Breast epithelium (tissue), 4 donors: ENCODE results near the gene CNTNAP5. TPM values are rescaled to one million over a fixed set of nuclear protein-coding genes. Genes with fewer than 3 reads are reported as not detected.

Experiments
- DNase-seq, 2 donors: peaks; one replicate each; pipeline ENCODE4 v3.0.0-alpha.2; 2019; ENCODE audit warnings: low spot score in 2 of 2
- H3K27ac ChIP-seq, 2 donors: fragments of 200-600 bp; sonication (generic) in 1 of 2; one replicate each; pipeline ENCODE4 v1.5.1; 2016 to 2019; ENCODE audit warnings: mild to moderate bottlenecking in 1 of 2
- H3K27me3 ChIP-seq, 2 donors: fragments of 200-600 bp; sonication (generic) in 1 of 2; one replicate each; pipeline versions ENCODE4 v1.5.1 to v1.6.0; 2017 to 2019; ENCODE audit warnings: control low read depth in 1 of 2, mild to moderate bottlenecking in 1 of 2
- H3K36me3 ChIP-seq: fragments of 200-600 bp; one replicate; pipeline ENCODE4 v1.5.1; 2019
- H3K4me1 ChIP-seq, 2 donors: fragments of 200-600 bp; sonication (generic); one replicate each; pipeline ENCODE4 v1.5.1; 2016 to 2019; ENCODE audit warnings: control low read depth in 1 of 2
- H3K4me3 ChIP-seq, 3 donors: fragments of 200-600 bp; sonication (generic); 1 replicate in 2 of 3; 2 replicates in 1 of 3; pipeline ENCODE4 v1.5.1; 2016 to 2019; ENCODE audit warnings: mild to moderate bottlenecking in 3 of 3, moderate library complexity in 2 of 3
- H3K9me3 ChIP-seq, 2 donors: fragments of 200-600 bp; sonication (generic) in 1 of 2; one replicate each; pipeline ENCODE4 v1.5.1; 2016 to 2019; ENCODE audit warnings: control low read depth in 1 of 2
- POLR2A ChIP-seq: fragments of 450-650 bp; IDR thresholded peaks from one replicate; pipeline ENCODE4 v1.6.1; 2016; ENCODE audit warnings: antibody characterized with exemption, mild to moderate bottlenecking, moderate library complexity
- POLR2AphosphoS5 ChIP-seq, 3 donors: sonication (generic); formaldehyde crosslinking; IDR thresholded peaks; one replicate each; pipeline ENCODE4 v1.6.1; 2017; ENCODE audit warnings: antibody characterized with exemption in 3 of 3
- intact Hi-C: fragments of 100-400 bp; cut with DNase I; formaldehyde crosslinking; loops from one replicate; pipeline ENCODE4 v1.15.1; 2023; ENCODE audit warnings: low total_unique reads
- total RNA-seq, 3 donors: library from RNA; depleted of rRNA; stranded (reverse); fragments of >200 nt; gene quantifications; one replicate each; pipeline ENCODE4 v1.1.0, GENCODE V29; 2016
- TF ChIP-seq, protein P1 (sequence below), 3 donors: fragments of 450-650 bp; IDR thresholded peaks; one replicate each; pipeline ENCODE4 v1.5.1; 2016 to 2017; ENCODE audit warnings: antibody characterized with exemption in 3 of 3, mild to moderate bottlenecking in 3 of 3, moderate library complexity in 3 of 3

Gene CNTNAP5
- total RNA-seq, 3 donors from 2014 or later = 0.66 TPM; not detected in 2

DNA sequence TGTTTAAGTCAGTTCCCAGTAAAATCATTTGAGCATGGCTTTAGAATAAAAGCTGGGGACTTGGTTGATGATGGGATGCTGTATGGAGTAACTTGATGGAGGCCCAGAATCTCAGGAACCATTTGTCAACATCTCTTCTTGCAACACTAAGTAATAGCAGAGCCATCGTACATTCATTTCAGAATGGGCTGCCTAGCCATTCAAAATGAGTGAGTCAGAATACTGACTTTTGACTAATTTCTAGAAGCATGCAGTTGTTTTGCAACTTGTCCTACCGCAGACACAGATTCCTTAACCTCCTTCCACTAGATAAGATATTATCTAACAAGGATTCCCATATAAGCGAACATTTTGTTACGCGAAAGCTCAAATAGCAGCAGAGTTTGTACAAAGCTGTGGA is 229.5 kb downstream of the CNTNAP5 start:
- no peak for DNase-seq
- no peak for TF ChIP-seq POLR2A
- TF ChIP-seq, protein P1, sequence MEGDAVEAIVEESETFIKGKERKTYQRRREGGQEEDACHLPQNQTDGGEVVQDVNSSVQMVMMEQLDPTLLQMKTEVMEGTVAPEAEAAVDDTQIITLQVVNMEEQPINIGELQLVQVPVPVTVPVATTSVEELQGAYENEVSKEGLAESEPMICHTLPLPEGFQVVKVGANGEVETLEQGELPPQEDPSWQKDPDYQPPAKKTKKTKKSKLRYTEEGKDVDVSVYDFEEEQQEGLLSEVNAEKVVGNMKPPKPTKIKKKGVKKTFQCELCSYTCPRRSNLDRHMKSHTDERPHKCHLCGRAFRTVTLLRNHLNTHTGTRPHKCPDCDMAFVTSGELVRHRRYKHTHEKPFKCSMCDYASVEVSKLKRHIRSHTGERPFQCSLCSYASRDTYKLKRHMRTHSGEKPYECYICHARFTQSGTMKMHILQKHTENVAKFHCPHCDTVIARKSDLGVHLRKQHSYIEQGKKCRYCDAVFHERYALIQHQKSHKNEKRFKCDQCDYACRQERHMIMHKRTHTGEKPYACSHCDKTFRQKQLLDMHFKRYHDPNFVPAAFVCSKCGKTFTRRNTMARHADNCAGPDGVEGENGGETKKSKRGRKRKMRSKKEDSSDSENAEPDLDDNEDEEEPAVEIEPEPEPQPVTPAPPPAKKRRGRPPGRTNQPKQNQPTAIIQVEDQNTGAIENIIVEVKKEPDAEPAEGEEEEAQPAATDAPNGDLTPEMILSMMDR (IDR thresholded peaks at IDR 0.05) = no peak
- TF ChIP-seq POLR2AphosphoS5 (IDR thresholded peaks at IDR 0.05) = no peak
- H3K4me3 ChIP-seq = no peak overlapping the region
- H3K9me3 ChIP-seq = no peaks in the 10 kb centered on the region
- intact Hi-C loops = no loop called here
- no peaks in the 10 kb centered on the region for H3K27me3 ChIP-seq
- no peak overlapping the region for H3K27ac ChIP-seq
- no peaks in the 10 kb centered on the region for H3K4me1 ChIP-seq
- H3K36me3 ChIP-seq = no peaks in the 10 kb centered on the region

DNA sequence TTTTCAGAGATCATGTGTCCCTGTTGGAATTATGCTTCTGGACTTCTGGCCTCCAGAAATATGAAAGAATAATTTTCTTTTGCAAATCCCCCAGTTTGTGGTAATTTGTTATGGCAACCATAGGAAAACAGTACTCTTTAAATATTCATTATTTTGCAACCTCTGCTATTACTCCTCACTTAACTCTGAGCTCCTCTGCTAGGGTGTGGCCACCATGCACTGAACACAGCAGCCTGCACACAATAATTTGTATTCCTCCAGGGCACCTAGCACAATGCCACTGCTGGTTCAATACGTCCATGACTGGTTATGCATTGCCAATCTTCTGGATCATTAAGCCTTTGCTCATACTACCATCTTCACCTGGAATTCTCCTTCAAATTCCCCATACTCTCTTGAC is 232.0 kb downstream of the CNTNAP5 start:
- Histone ChIP-seq H3K9me3 (no peaks in the 10 kb centered on the region), H3K36me3 (no peaks in the 10 kb centered on the region), H3K27me3 (no peaks in the 10 kb centered on the region), H3K4me1 (no peaks in the 10 kb centered on the region), H3K27ac (no peak overlapping the region), H3K4me3 (no peak overlapping the region)
- intact Hi-C loops = no loop called here
- TF ChIP-seq POLR2A (no peak), POLR2AphosphoS5 (IDR thresholded peaks at IDR 0.05) (no peak)
- TF ChIP-seq, protein P1 (IDR thresholded peaks at IDR 0.05) = no peak
- no peak for DNase-seq

DNA sequence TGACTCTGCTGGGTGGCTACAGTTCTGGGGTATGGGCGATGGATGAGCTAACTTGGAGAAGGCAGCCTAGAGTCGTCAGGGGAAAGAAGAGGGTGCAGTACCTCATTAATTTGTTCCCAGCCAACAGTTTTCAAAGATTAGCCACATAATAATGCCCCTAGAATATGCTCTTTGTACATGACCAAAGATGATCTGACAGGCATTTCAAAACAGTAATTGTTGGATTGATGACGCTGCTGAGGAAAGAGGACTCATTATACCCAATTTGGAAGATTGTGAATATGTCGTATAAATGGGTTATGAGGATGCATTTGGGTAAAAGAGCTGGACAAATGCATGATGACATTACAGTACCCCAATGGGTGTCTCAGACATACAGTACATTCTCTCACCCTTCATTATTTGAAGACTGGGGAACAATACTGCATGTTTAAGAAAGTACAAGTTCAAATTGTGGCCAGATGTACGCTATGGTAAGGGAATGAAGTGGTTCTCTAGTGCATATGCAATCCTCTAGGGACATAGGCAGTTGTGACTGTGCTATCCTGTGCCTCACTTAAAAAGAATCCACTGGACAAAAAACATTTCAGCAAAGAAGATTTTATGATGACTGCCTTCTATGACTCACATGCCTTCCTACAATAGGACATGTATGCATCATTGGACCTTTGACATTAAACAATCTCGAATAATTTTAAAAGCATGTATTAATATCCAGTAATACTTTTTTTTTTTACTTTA is 233.2 kb downstream of the CNTNAP5 start:
- TF ChIP-seq POLR2AphosphoS5 (IDR thresholded peaks at IDR 0.05) = no peak
- TF ChIP-seq, protein P1 (IDR thresholded peaks at IDR 0.05) = no peak

DNA sequence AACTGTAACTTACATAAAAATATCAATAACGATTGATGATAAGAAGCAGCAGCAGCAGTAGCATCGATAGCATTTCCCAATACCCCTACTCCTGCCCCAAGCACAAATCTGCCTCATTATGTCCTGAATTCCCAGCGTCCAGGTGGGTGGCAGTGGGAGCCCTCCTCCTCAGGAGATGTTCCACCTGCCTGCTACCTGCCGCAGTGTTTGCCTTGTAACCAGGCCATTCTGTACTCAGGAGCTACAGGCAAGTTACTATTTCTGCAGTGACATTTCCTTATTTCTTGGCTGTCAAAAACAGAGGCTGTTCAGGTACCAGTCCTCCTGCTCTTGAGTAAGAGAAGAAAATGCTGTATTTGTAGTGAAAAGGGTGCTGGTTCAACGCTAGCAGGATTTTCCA is 236.4 kb downstream of the CNTNAP5 start:
- Histone ChIP-seq H3K36me3 (no peaks in the 10 kb centered on the region), H3K4me1 (no peaks in the 10 kb centered on the region), H3K4me3 (no peak overlapping the region), H3K27me3 (no peaks in the 10 kb centered on the region), H3K27ac (no peak overlapping the region), H3K9me3 (no peaks in the 10 kb centered on the region)
- intact Hi-C loops = no loop called here
- no peak for DNase-seq
- TF ChIP-seq POLR2AphosphoS5 (IDR thresholded peaks at IDR 0.05) (no peak), POLR2A (no peak)
- TF ChIP-seq, protein P1 (IDR thresholded peaks at IDR 0.05) = no peak

More for the DNA sequence above, 233.2 kb downstream of the CNTNAP5 start:
- intact Hi-C loops = no loop called here
- no peak for DNase-seq
- Histone ChIP-seq H3K27me3 (no peaks in the 10 kb centered on the region), H3K4me1 (no peaks in the 10 kb centered on the region), H3K27ac (no peak overlapping the region), H3K4me3 (no peak overlapping the region), H3K36me3 (no peaks in the 10 kb centered on the region), H3K9me3 (no peaks in the 10 kb centered on the region)

DNA sequence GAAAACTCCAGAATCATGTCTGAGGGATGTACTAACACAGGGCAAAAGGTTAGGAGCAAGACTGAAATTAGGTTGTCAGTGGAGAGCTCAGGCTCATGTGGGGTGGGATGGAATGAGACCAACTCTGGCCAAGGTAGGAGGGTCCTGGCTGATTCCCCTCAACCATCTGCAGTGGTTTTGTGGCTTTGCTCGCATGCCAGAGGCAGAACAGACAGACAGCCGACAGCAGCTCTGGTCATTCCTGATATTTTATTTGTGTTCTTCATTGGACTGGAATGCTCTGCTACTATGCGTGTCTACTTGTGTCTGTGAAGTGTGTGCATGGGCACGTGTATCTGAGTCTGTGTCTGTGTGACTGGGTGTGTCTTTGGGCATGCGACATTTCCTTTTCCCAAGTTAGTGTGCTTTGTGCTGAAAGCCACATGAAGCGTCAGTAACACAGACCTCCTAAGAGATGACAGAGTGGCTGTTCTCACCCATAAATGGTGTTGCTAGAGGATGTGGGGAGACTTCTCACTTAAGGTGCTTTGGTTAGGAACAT is 239.5 kb downstream of the CNTNAP5 start:
- no peak for TF ChIP-seq POLR2AphosphoS5 (IDR thresholded peaks at IDR 0.05)
- TF ChIP-seq, protein P1 (IDR thresholded peaks at IDR 0.05) = no peak
- no peak for TF ChIP-seq POLR2A
- H3K27ac ChIP-seq = no peak overlapping the region
- no peaks in the 10 kb centered on the region for H3K36me3 ChIP-seq
- no peak for DNase-seq
- intact Hi-C loops = no loop called here
- H3K4me1 ChIP-seq = no peaks in the 10 kb centered on the region
- H3K4me3 ChIP-seq = no peak overlapping the region
- no peaks in the 10 kb centered on the region for H3K9me3 ChIP-seq
- H3K27me3 ChIP-seq = no peaks in the 10 kb centered on the region
